Fibroblast of lung (primary cell): ENCODE results near the gene BLCAP. TPM values are rescaled to one million over a fixed set of nuclear protein-coding genes. Genes with fewer than 3 reads are reported as not detected.

Experiments used
- DNase-seq, 2 donors: peaks; one replicate each; pipeline versions ENCODE4 v3.0.0 to v3.0.0-alpha.2; 2010; ENCODE audit warnings: low read depth in 2 of 2
- H2AFZ ChIP-seq: 2 replicates; pipeline ENCODE4 v1.5.1; 2012; ENCODE audit warnings: low read length, control low read depth, inconsistent platforms
- H3K27ac ChIP-seq: 2 replicates; pipeline ENCODE4 v1.5.1; 2011; ENCODE audit warnings: low read length, control low read depth; ENCODE audit not compliant: insufficient read depth
- H3K27me3 ChIP-seq: 2 replicates; pipeline ENCODE4 v1.5.1; 2011; ENCODE audit warnings: mild to moderate bottlenecking, low read length; ENCODE audit not compliant: control insufficient read depth, insufficient read depth
- H3K36me3 ChIP-seq: 2 replicates; pipeline ENCODE4 v1.5.1; 2011; ENCODE audit warnings: low read length; ENCODE audit not compliant: control insufficient read depth, insufficient read depth
- H3K4me1 ChIP-seq: 2 replicates; pipeline ENCODE4 v1.5.1; 2011; ENCODE audit warnings: low read length; ENCODE audit not compliant: control insufficient read depth, insufficient read depth; ENCODE audit errors: extremely low read depth
- H3K4me2 ChIP-seq: 2 replicates; pipeline ENCODE4 v1.5.1; 2011; ENCODE audit warnings: low read length, control low read depth; ENCODE audit not compliant: insufficient read depth; ENCODE audit errors: extremely low read depth
- H3K4me3 ChIP-seq, 4 experiments: fragments of 200-600 bp in 1 of 4; sonication (generic) in 1 of 4; replicated peaks in 1 of 4; 2 replicates each; pipeline ENCODE4 v1.5.1; 2011 to 2016; ENCODE audit warnings: low read length in 4 of 4, low read depth in 3 of 4, mild to moderate bottlenecking in 3 of 4, control low read depth in 2 of 4, inconsistent platforms in 1 of 4, mixed read lengths in 1 of 4; ENCODE audit not compliant: insufficient read depth in 1 of 4; ENCODE audit errors: control extremely low read depth in 1 of 4
- H3K79me2 ChIP-seq: 2 replicates; pipeline ENCODE4 v1.5.1; 2012; ENCODE audit warnings: mild to moderate bottlenecking, low read length, inconsistent platforms; ENCODE audit not compliant: control insufficient read depth, insufficient read depth
- H3K9ac ChIP-seq: 2 replicates; pipeline ENCODE4 v1.5.1; 2011; ENCODE audit warnings: mild to moderate bottlenecking, low read length, control low read depth; ENCODE audit not compliant: insufficient read depth
- H3K9me3 ChIP-seq: 2 replicates; pipeline ENCODE4 v1.5.1; 2012; ENCODE audit warnings: low read depth, low read length; ENCODE audit not compliant: control insufficient read depth, insufficient read depth
- H4K20me1 ChIP-seq: 2 replicates; pipeline ENCODE4 v1.5.1; 2011; ENCODE audit warnings: low read length; ENCODE audit not compliant: control insufficient read depth, insufficient read depth; ENCODE audit errors: extremely low read depth
- EZH2 ChIP-seq: IDR thresholded peaks from 2 replicates; pipeline ENCODE4 v1.5.1; 2012; ENCODE audit warnings: low read length, control low read depth, mild to moderate bottlenecking; ENCODE audit errors: missing control alignments
- polyA plus RNA-seq, 2 donors: library from polyadenylated mRNA; depleted of rRNA in 1 of 2; stranded (reverse) in 1 of 2; unstranded in 1 of 2; fragments of >200 nt; gene quantifications; 2 replicates each; pipeline ENCODE4 v1.2.1, GENCODE V29; 2011 to 2012; ENCODE audit warnings: missing spikeins in 1 of 2
- total RNA-seq: library from RNA; depleted of rRNA; stranded (reverse); fragments of >200 nt; gene quantifications from 2 replicates; pipeline ENCODE4 v1.2.1, GENCODE V29; 2014
- TF ChIP-seq, protein P1 (sequence below), 2 donors: IDR thresholded peaks in 1 of 2; conservative IDR thresholded peaks in 1 of 2; 1 replicate in 1 of 2; 2 replicates in 1 of 2; pipeline ENCODE4 v1.5.1; 2011 to 2012; ENCODE audit warnings: low read length in 2 of 2, control low read depth in 1 of 2, inconsistent platforms in 1 of 2, low read depth in 1 of 2, mild to moderate bottlenecking in 1 of 2

Gene BLCAP
- total and polyA plus RNA-seq, 2 donors (not counting 1 experiment from before 2014, with no cell fraction given), result 31.0 to 83.1 TPM

DNA sequence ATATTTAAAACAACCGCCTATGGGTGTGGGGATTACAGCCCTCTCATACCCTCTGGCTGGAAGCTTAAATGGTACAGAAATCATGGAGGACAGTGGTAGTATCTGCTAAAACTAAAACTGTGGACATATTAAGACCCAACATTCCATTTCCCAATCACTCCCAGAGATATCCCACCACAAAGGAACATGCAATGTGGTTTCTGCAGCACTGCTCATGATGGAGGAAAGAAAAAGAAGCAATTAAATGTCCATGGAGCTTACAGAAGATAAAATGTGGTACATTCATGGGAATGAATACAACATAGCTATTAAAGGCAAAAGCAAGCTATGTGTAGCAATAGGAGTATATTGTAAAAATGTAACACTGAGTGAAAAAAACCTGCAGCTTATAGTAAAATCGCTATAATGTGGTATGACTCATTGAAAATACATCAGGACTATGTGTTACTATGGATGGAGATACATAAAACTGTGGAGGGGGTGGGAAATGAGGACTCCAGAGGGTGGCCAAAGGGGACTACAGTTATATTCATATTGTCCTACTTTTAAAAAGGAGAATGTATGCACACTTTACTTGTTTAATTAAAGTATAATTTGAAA is 29.5 kb downstream of the BLCAP start:
- no peaks in the 10 kb centered on the region for H3K79me2 ChIP-seq
- no peak overlapping the region for H3K9ac ChIP-seq
- H4K20me1 ChIP-seq, result no peaks in the 10 kb centered on the region
- no peaks in the 10 kb centered on the region for H3K36me3 ChIP-seq
- no peaks in the 10 kb centered on the region for H3K9me3 ChIP-seq
- H3K27me3 ChIP-seq, result no peaks in the 10 kb centered on the region
- DNase-seq, result no peak
- H2AFZ ChIP-seq, result no peak overlapping the region
- H3K4me2 ChIP-seq, result no peak overlapping the region
- no peak for TF ChIP-seq EZH2
- TF ChIP-seq, protein P1, sequence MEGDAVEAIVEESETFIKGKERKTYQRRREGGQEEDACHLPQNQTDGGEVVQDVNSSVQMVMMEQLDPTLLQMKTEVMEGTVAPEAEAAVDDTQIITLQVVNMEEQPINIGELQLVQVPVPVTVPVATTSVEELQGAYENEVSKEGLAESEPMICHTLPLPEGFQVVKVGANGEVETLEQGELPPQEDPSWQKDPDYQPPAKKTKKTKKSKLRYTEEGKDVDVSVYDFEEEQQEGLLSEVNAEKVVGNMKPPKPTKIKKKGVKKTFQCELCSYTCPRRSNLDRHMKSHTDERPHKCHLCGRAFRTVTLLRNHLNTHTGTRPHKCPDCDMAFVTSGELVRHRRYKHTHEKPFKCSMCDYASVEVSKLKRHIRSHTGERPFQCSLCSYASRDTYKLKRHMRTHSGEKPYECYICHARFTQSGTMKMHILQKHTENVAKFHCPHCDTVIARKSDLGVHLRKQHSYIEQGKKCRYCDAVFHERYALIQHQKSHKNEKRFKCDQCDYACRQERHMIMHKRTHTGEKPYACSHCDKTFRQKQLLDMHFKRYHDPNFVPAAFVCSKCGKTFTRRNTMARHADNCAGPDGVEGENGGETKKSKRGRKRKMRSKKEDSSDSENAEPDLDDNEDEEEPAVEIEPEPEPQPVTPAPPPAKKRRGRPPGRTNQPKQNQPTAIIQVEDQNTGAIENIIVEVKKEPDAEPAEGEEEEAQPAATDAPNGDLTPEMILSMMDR (conservative IDR thresholded peaks at IDR 0.05 in 1 of 2, IDR thresholded peaks at IDR 0.05 in 1 of 2; ENCODE audit: low read depth in 1 of 2, low read length in 2 of 2), result no peak
- no peak overlapping the region for H3K27ac ChIP-seq
- H3K4me3 ChIP-seq, result no peak overlapping the region
- H3K4me1 ChIP-seq, result no peaks in the 10 kb centered on the region

DNA sequence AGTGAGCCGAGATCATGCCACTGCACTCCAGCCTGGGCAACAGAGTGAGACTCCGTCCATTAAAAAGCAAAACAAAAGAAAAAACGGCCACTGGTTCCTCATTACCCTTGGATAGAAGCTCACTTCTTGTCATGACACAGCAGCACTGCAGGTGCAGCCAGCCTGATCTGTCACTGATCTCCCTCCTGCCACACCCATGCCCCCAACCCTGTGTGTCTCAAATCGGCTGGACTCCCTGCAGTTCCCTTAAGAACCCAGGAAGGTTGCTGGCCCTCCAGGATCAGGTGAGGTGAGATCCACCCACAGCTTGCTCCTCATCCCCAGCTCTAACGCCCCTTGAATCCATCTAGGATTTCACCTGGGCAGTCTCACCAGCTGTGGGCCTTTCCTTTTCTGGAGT is 32.9 kb downstream of the BLCAP start:
- H3K27me3 ChIP-seq, result no peaks in the 10 kb centered on the region
- H3K36me3 ChIP-seq, result no peaks in the 10 kb centered on the region
- TF ChIP-seq EZH2, result no peak
- TF ChIP-seq, protein P1 (conservative IDR thresholded peaks at IDR 0.05 in 1 of 2, IDR thresholded peaks at IDR 0.05 in 1 of 2; ENCODE audit: low read depth in 1 of 2, low read length in 2 of 2), result no peak
- H3K9me3 ChIP-seq, result no peaks in the 10 kb centered on the region
- H3K4me1 ChIP-seq, result no peaks in the 10 kb centered on the region
- DNase-seq, result no peak
- H3K9ac ChIP-seq, result no peak overlapping the region
- no peaks in the 10 kb centered on the region for H3K79me2 ChIP-seq
- no peaks in the 10 kb centered on the region for H4K20me1 ChIP-seq
- H3K4me3 ChIP-seq, result no peak overlapping the region
- H2AFZ ChIP-seq, result no peak overlapping the region
- H3K27ac ChIP-seq, result no peak overlapping the region
- H3K4me2 ChIP-seq, result no peak overlapping the region

DNA sequence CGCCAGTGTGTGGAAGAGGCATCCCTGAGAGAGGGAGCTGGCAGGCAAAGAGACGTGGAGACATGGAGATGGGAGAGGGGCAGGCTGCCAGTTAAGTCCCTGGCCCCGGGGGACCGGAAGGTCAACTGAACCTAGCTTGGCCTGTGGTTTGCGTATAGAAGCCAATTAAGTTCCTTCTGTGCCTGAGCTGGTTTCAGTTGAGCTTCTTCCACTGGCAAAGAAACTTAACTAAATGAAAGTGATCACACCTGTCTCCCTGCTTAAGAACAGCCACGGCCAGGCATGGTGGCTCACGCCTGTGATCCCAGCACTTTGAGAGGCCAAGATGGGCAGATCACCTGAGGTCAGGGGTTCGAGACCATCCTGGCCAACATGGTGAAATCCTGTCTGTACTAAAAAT is 33.4 kb downstream of the BLCAP start:
- Histone ChIP-seq H2AFZ (no peak overlapping the region), H3K4me1 (no peaks in the 10 kb centered on the region), H3K27me3 (no peaks in the 10 kb centered on the region), H3K4me2 (no peak overlapping the region), H3K4me3 (no peak overlapping the region), H3K9ac (no peak overlapping the region), H3K9me3 (no peaks in the 10 kb centered on the region), H3K36me3 (no peaks in the 10 kb centered on the region), H3K79me2 (no peaks in the 10 kb centered on the region), H4K20me1 (no peaks in the 10 kb centered on the region), H3K27ac (no peak overlapping the region)
- TF ChIP-seq, protein P1 (conservative IDR thresholded peaks at IDR 0.05 in 1 of 2, IDR thresholded peaks at IDR 0.05 in 1 of 2; ENCODE audit: low read depth in 1 of 2, low read length in 2 of 2), result no peak
- TF ChIP-seq EZH2, result no peak
- DNase-seq, result no peak
